Vagina (tissue), 2 donors: Measurements from ENCODE around the gene DYDC1. TPM values are rescaled to one million over a fixed set of nuclear protein-coding genes. Genes with fewer than 3 reads are reported as not detected.

Experiments used
- DNase-seq, 2 donors: peaks; one replicate each; pipeline ENCODE4 v3.0.0-alpha.2; 2017; ENCODE audit errors: extremely low spot score in 2 of 2
- H3K27ac ChIP-seq: fragments of 200-600 bp; sonication (generic); one replicate; pipeline ENCODE4 v1.5.1; 2019
- H3K27me3 ChIP-seq: fragments of 200-600 bp; sonication (generic); one replicate; pipeline ENCODE4 v1.5.1; 2019
- H3K36me3 ChIP-seq, 2 donors: fragments of 200-600 bp; sonication (generic); one replicate each; pipeline ENCODE4 v1.5.1; 2017 to 2019
- H3K4me1 ChIP-seq: fragments of 200-600 bp; sonication (generic); one replicate; pipeline ENCODE4 v1.5.1; 2019
- H3K4me3 ChIP-seq, 2 donors: fragments of 200-600 bp; sonication (generic); 1 replicate in 1 of 2; 2 replicates in 1 of 2; pipeline ENCODE4 v1.5.1; 2016 to 2019
- H3K9me3 ChIP-seq: fragments of 200-600 bp; sonication (generic); one replicate; pipeline ENCODE4 v1.5.1; 2019
- POLR2A ChIP-seq, 2 donors: fragments of 450-650 bp; IDR thresholded peaks; one replicate each; pipeline ENCODE4 v1.6.1; 2017; ENCODE audit warnings: antibody characterized with exemption in 2 of 2, mild to moderate bottlenecking in 2 of 2, moderate library complexity in 2 of 2
- POLR2AphosphoS5 ChIP-seq, 2 donors: sonication (generic); formaldehyde crosslinking; IDR thresholded peaks; one replicate each; pipeline ENCODE4 v1.9.0; 2017; ENCODE audit warnings: antibody characterized with exemption in 2 of 2, mild to moderate bottlenecking in 2 of 2, low read depth in 1 of 2; ENCODE audit not compliant: insufficient read depth in 1 of 2
- intact Hi-C: fragments of 100-400 bp; cut with DNase I; formaldehyde crosslinking; loops from one replicate; pipeline ENCODE4 v1.15.1; 2023
- total RNA-seq: library from RNA; depleted of rRNA; stranded (reverse); fragments of >200 nt; gene quantifications from one replicate; pipeline ENCODE4 v1.2.3, GENCODE V29; 2016
- TF ChIP-seq, protein P1 (sequence below), 3 experiments: fragments of 450-650 bp in 2 of 3; fragments of 200-600 bp in 1 of 3; sonication (generic) in 1 of 3; IDR thresholded peaks; one replicate each; pipeline ENCODE4 v1.5.1; 2017 to 2019; ENCODE audit warnings: antibody characterized with exemption in 3 of 3, mild to moderate bottlenecking in 2 of 3, moderate library complexity in 2 of 3

Gene DYDC1
- total RNA-seq, 1 donor from 2014 or later: not detected

DNA sequence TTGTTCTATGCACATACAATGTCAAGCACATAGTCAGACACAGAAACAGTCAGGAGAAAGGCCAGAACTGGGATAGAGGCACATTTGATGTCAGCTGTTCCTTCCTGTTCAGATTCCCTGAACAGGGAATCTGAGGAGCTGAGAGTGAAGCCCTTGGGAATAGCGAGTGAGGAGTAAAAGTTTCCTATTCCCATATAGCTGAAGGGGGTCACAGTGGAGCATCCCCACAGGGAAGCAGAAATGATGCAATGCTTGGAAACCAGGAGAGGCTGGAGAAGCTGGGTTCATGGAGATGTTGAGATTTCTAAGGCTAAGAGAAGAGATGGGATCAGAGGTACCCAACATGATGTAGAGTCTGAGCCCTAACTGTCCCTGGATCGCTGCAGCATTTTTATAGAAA lies 40.5 kb upstream of the DYDC1 start:
- Histone ChIP-seq H3K4me1 (no peaks in the 10 kb centered on the region), H3K9me3 (no peaks in the 10 kb centered on the region), H3K27ac (no peak overlapping the region), H3K36me3 (no peaks in the 10 kb centered on the region), H3K27me3 (no peaks in the 10 kb centered on the region), H3K4me3 (no peak overlapping the region)
- no peak for TF ChIP-seq POLR2AphosphoS5 (IDR thresholded peaks at IDR 0.05; ENCODE audit: insufficient read depth in 1 of 2, low read depth in 1 of 2)
- TF ChIP-seq, protein P1, sequence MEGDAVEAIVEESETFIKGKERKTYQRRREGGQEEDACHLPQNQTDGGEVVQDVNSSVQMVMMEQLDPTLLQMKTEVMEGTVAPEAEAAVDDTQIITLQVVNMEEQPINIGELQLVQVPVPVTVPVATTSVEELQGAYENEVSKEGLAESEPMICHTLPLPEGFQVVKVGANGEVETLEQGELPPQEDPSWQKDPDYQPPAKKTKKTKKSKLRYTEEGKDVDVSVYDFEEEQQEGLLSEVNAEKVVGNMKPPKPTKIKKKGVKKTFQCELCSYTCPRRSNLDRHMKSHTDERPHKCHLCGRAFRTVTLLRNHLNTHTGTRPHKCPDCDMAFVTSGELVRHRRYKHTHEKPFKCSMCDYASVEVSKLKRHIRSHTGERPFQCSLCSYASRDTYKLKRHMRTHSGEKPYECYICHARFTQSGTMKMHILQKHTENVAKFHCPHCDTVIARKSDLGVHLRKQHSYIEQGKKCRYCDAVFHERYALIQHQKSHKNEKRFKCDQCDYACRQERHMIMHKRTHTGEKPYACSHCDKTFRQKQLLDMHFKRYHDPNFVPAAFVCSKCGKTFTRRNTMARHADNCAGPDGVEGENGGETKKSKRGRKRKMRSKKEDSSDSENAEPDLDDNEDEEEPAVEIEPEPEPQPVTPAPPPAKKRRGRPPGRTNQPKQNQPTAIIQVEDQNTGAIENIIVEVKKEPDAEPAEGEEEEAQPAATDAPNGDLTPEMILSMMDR (IDR thresholded peaks at IDR 0.05): no peak
- TF ChIP-seq POLR2A (IDR thresholded peaks at IDR 0.05): no peak
- no peak for DNase-seq
- intact Hi-C loops: no loop called here

DNA sequence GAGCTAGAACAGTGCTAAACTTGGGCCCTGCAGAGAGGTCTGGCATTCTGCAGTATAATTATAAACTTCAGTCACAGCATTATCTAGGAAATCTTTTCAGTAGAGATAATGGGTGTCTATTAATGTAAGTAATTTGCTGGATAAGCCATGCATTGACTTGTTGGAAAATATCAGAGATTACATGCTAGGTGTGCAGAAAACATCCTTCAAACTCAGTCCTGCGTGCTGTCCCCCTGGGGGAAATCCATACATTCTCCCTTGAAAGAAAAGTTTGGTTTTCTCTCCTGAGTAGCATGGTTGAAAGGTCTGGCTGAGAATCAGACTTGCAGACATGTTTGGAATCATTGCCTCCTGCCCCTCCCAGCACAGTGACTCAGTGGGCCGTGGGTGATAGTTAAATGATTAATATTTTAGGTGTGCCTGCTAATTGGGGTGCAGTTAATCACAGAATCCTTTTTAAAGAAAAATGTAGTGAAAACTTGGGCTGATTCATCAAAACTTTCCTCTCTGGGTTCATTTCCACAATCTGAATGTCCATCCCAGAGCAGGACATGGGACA lies 37.9 kb upstream of the DYDC1 start:
- Histone ChIP-seq H3K27ac (no peak overlapping the region), H3K4me1 (no peaks in the 10 kb centered on the region), H3K27me3 (no peaks in the 10 kb centered on the region), H3K4me3 (no peak overlapping the region), H3K36me3 (no peaks in the 10 kb centered on the region), H3K9me3 (no peaks in the 10 kb centered on the region)
- no peak for DNase-seq
- no peak for TF ChIP-seq POLR2A (IDR thresholded peaks at IDR 0.05)
- no peak for TF ChIP-seq POLR2AphosphoS5 (IDR thresholded peaks at IDR 0.05; ENCODE audit: insufficient read depth in 1 of 2, low read depth in 1 of 2)
- TF ChIP-seq, protein P1 (IDR thresholded peaks at IDR 0.05): no peak
- intact Hi-C loops: no loop called here

DNA sequence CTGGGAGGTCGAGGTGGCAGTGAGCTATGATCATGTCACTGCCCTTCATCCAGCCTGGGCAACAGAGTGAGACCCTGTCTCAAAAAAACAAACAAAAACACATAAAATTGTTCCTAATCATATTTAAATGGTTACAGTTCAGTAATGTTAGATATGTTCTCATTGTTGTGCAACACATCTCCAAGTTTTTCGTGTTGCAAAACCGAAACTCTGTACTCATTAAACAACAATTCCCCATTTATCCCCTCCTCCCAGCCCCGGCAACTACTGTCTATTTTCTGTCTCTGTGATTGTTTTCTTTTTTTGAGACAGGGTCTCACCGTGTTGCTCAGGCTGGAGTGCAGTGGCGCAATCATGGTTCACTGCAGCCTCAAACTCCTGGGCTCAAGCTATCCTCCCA lies 35.7 kb upstream of the DYDC1 start:
- intact Hi-C loops: no loop called here
- no peak for DNase-seq
- no peak overlapping the region for H3K4me3 ChIP-seq
- no peaks in the 10 kb centered on the region for H3K36me3 ChIP-seq
- TF ChIP-seq, protein P1 (IDR thresholded peaks at IDR 0.05): no peak
- TF ChIP-seq POLR2A (IDR thresholded peaks at IDR 0.05) (no peak), POLR2AphosphoS5 (IDR thresholded peaks at IDR 0.05; ENCODE audit: insufficient read depth in 1 of 2, low read depth in 1 of 2) (no peak)
- no peaks in the 10 kb centered on the region for H3K27me3 ChIP-seq
- H3K9me3 ChIP-seq: no peaks in the 10 kb centered on the region
- H3K27ac ChIP-seq: no peak overlapping the region
- peaks cover 11% of the 10 kb centered on the region for H3K4me1 ChIP-seq

DNA sequence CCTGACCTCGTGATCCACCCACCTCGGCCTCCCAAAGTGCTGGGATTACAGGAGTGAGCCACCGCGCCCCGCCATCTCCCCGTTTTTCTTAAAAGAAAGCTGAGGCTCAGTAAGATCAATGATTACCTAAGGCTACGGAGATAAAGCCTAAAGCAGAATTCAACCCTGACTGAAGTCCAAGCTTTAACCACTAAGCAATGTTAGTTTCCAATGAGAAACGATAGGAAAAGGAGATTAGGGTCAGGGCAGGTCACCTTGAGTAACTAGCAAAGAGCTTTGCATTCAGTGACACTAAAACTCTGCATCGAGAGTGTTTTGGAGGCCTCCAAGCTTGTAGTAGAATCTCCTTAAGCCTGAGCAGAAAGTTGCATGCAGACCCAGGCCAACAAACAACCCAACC lies 34.2 kb upstream of the DYDC1 start:
- TF ChIP-seq POLR2A (IDR thresholded peaks at IDR 0.05) (no peak), POLR2AphosphoS5 (IDR thresholded peaks at IDR 0.05; ENCODE audit: insufficient read depth in 1 of 2, low read depth in 1 of 2) (no peak)
- TF ChIP-seq, protein P1 (IDR thresholded peaks at IDR 0.05): no peak
- no peaks in the 10 kb centered on the region for H3K36me3 ChIP-seq
- intact Hi-C loops: no loop called here
- H3K27ac ChIP-seq: no peak overlapping the region
- H3K9me3 ChIP-seq: no peaks in the 10 kb centered on the region
- peaks cover 11% of the 10 kb centered on the region for H3K4me1 ChIP-seq
- DNase-seq: no peak
- no peak overlapping the region for H3K4me3 ChIP-seq
- H3K27me3 ChIP-seq: no peaks in the 10 kb centered on the region

DNA sequence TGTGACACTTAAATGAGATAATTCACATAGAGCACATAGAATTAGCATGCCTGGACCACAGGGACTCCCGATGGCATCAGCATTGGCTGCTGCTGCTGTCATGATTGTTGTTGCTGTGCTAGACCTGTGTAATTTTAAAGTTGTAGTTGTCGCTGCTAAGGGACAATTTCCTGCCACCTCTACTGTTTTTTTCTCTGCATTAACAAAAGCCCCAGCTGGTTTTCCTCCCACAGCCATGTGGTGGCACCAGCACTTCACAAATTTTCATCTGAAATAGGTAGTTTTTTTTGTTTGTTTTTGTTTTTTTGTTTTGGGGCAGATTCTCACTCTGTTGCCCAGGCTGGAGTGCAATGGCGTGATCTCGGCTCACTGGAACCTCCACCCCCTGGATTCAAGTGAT lies 26.4 kb upstream of the DYDC1 start:
- no peak for DNase-seq
- Histone ChIP-seq H3K9me3 (no peaks in the 10 kb centered on the region), H3K27ac (no peak overlapping the region), H3K27me3 (no peaks in the 10 kb centered on the region), H3K36me3 (no peaks in the 10 kb centered on the region), H3K4me1 (peaks cover 5% of the 10 kb centered on the region), H3K4me3 (no peak overlapping the region)
- intact Hi-C loops: loop anchor here (5.0 kb wide), 1 partner anchor 119 kb away; no protein-coding TSS in a partner anchor
- no peak for TF ChIP-seq POLR2AphosphoS5 (IDR thresholded peaks at IDR 0.05; ENCODE audit: insufficient read depth in 1 of 2, low read depth in 1 of 2)
- TF ChIP-seq POLR2A (IDR thresholded peaks at IDR 0.05): no peak
- TF ChIP-seq, protein P1 (IDR thresholded peaks at IDR 0.05): peak; percentile 45 to 62 (median 61)
